ENCODE results near the gene TLNRD1.

DNA sequence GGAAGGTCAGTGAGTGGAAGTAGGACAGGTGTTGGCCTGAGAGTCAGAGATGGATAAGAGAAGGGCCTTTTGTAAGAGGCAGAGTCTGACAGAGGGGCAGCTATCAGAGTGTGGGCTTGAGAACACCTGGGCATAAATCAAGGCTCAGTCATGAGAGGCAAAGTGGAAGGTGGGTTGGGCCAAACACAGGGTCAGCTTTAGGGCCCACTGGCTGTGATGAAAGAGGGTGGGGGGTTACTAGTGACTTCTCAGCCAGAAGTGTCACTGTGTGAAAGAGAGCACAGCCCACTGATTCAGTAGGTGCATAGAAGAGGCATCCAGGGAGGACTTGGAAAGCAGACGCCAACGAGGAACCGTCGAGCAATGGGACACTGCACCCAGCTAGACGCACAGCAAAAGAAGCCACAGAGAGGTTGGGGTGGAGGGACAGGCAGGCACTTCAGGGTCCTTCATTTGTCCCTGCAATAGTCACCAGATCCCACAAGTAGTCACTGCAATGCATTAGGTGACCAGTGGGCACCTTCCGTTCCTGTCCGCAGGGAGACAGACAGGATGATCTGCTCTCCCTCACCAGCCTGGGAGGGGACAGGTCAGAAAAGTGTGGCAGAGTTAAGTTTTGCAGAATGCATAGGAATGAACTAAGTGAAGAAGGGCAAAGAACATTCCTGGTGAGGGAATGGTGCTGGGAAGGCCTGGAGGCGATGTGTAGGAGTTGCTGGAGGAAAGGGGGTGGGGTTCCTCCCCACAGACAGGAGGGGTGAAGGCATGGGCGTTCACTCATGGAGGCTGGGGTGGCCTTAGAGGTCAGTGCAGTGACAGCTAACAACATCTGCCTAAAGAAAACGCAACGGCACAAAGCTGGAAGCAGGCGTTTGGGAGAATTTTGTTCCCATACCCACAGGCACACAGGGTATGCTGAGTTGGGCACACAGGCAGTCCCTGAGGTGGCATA is 47.4 kb upstream of the TLNRD1 start:
- TF ChIP-seq, protein P1, sequence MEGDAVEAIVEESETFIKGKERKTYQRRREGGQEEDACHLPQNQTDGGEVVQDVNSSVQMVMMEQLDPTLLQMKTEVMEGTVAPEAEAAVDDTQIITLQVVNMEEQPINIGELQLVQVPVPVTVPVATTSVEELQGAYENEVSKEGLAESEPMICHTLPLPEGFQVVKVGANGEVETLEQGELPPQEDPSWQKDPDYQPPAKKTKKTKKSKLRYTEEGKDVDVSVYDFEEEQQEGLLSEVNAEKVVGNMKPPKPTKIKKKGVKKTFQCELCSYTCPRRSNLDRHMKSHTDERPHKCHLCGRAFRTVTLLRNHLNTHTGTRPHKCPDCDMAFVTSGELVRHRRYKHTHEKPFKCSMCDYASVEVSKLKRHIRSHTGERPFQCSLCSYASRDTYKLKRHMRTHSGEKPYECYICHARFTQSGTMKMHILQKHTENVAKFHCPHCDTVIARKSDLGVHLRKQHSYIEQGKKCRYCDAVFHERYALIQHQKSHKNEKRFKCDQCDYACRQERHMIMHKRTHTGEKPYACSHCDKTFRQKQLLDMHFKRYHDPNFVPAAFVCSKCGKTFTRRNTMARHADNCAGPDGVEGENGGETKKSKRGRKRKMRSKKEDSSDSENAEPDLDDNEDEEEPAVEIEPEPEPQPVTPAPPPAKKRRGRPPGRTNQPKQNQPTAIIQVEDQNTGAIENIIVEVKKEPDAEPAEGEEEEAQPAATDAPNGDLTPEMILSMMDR (IDR thresholded peaks at IDR 0.05), result no peak
- TF ChIP-seq POLR2A (IDR thresholded peaks at IDR 0.05), result no peak
